ENCODE results near the gene EZR.

GRCh38 chr6:158836625-158837311 is 17.6 kb upstream of the EZR start:
- TF ChIP-seq ZNF274 (IDR thresholded peaks at IDR 0.05; ENCODE audit: low read depth, low read length) = no peak
- TF ChIP-seq CTCF (IDR thresholded peaks at IDR 0.05 in 2 of 3, conservative IDR thresholded peaks at IDR 0.05 in 1 of 3; ENCODE audit: borderline replicate concordance in 1 of 3, insufficient read depth in 1 of 3, low read depth in 2 of 3, low read length in 2 of 3) = no peak
- no peak for TF ChIP-seq YY1 (IDR thresholded peaks at IDR 0.05; ENCODE audit: extremely low read depth, insufficient replicate concordance, low read depth, low read length)
- no peak for TF ChIP-seq EZH2 (IDR thresholded peaks at IDR 0.05)
- no peak for TF ChIP-seq TCF7L2 (IDR thresholded peaks at IDR 0.05; ENCODE audit: borderline replicate concordance, extremely low read depth, insufficient read depth, insufficient read length)
- no peak for TF ChIP-seq POLR2AphosphoS5 (IDR thresholded peaks at IDR 0.05; ENCODE audit: low read depth, low read length)
- no peak for TF ChIP-seq REST (IDR thresholded peaks at IDR 0.05; ENCODE audit: low read depth)
- TF ChIP-seq POLR2A (IDR thresholded peaks at IDR 0.05; ENCODE audit: borderline replicate concordance, extremely low read depth, insufficient read depth, insufficient read length) = no peak
- TF ChIP-seq JUND (IDR thresholded peaks at IDR 0.05) = no peak
- TF ChIP-seq ELF1 (IDR thresholded peaks at IDR 0.05; ENCODE audit: borderline replicate concordance, low read depth) = no peak

Data from HCT116 (cell line).